Immature natural killer cell (primary cell): Measurements from ENCODE around the gene COL13A1. TPM values are rescaled to one million over a fixed set of nuclear protein-coding genes. Genes with fewer than 3 reads are reported as not detected.

Source experiments
- DNase-seq, 3 donors: peaks; one replicate each; pipeline ENCODE4 v3.0.0; 2022; ENCODE audit warnings: mixed read lengths in 1 of 3
- H3K27ac Mint-ChIP-seq, 6 donors: one replicate each; pipeline ENCODE4 v1.8.0; 2020; ENCODE audit warnings: mixed read lengths in 6 of 6, mild to moderate bottlenecking in 5 of 6, inconsistent platforms in 4 of 6, moderate library complexity in 3 of 6
- H3K27me3 Mint-ChIP-seq, 3 donors: one replicate each; pipeline ENCODE4 v1.8.0; 2020 to 2021; ENCODE audit warnings: low read depth in 3 of 3, mild to moderate bottlenecking in 3 of 3, mixed read lengths in 3 of 3, moderate library complexity in 3 of 3, inconsistent platforms in 1 of 3
- H3K36me3 Mint-ChIP-seq, 3 donors: one replicate each; pipeline ENCODE4 v1.8.0; 2020; ENCODE audit warnings: mixed read lengths in 3 of 3, inconsistent platforms in 2 of 3, mild to moderate bottlenecking in 2 of 3
- H3K4me1 Mint-ChIP-seq, 2 donors: one replicate each; pipeline ENCODE4 v1.8.0; 2020; ENCODE audit warnings: inconsistent platforms in 2 of 2, mild to moderate bottlenecking in 2 of 2, mixed read lengths in 2 of 2, moderate library complexity in 1 of 2
- H3K4me3 Mint-ChIP-seq, 5 donors: one replicate each; pipeline ENCODE4 v1.8.0; 2020; ENCODE audit warnings: mild to moderate bottlenecking in 5 of 5, mixed read lengths in 5 of 5, inconsistent platforms in 3 of 5, moderate library complexity in 3 of 5
- H3K9me3 Mint-ChIP-seq, 6 donors: one replicate each; pipeline ENCODE4 v1.8.0; 2020; ENCODE audit warnings: mild to moderate bottlenecking in 6 of 6, mixed read lengths in 6 of 6, inconsistent platforms in 4 of 6, moderate library complexity in 3 of 6
- polyA plus RNA-seq, 3 donors: library from polyadenylated mRNA; unstranded; fragments of 300-500 nt; fragmentation: Illumina TruSeq; gene quantifications; one replicate each; pipeline ENCODE4 v1.2.3, GENCODE V29; 2021

Gene COL13A1
- polyA plus RNA-seq, 3 donors from 2014 or later, result 1.0 to 6.0 (median 1.6) TPM

DNA sequence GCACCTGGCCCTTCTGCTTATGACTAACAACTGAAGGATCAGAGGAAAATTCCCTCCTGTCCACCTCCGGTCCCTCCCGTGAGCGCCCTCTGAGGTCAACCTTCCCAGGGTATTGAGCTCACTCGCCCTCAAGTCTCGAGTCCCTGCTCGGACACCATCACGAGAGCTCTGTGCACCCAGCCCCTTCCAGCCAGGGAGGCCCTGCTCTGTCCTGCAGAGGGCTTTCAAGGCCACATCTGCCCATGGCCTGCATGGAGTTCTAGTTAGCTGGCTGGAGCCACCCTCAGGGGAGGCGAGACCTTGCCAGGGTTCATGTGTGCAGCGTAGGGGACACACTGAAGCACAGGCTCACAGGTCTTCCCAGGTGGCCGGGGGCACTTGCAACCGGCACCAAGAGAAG, 140.0 kb downstream of the COL13A1 start:
- H3K4me3 Mint-ChIP-seq, result no peak overlapping the region
- H3K27ac Mint-ChIP-seq, result no peak overlapping the region
- peaks cover 0 to 1% (median 0%) of the 10 kb centered on the region in 6 donors for H3K9me3 Mint-ChIP-seq
- peaks cover 0 to 4% (median 0%) of the 10 kb centered on the region in 3 donors for H3K27me3 Mint-ChIP-seq
- no peaks in the 10 kb centered on the region for H3K36me3 Mint-ChIP-seq
- no peak for DNase-seq
- no peaks in the 10 kb centered on the region for H3K4me1 Mint-ChIP-seq

DNA sequence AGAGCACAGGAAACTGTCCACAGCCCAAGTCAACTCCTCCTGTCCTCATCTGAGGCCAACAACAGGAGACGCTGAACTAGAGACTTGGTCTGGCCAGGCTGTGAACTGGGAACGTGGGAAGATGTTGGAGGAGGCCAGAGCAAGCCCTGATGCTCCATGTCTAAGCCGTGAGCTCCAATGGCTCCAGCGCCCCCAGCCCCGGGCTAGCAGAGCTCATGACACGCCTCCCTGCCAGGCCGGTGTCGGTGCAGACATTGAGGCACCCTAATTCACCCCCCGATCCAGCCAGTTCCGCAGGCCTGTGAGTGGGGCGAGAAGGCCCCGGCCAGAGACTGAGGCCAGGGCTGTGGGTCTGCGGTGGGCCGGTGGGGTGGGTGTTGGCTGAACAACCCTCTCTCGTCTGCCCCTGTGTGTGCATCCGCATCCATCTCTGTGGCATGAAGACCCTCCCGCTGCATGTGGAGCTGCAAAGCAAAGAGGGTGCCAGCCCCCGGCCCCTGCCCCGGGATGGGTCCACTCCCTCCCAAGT, 141.7 kb downstream of the COL13A1 start:
- Mint-ChIP-seq H3K4me3 (no peak overlapping the region), H3K36me3 (peaks cover 0 to 10% (median 0%) of the 10 kb centered on the region in 3 donors), H3K27me3 (peaks cover 0 to 4% (median 4%) of the 10 kb centered on the region in 3 donors), H3K27ac (no peak overlapping the region), H3K4me1 (no peaks in the 10 kb centered on the region), H3K9me3 (peaks cover 0 to 1% (median 0%) of the 10 kb centered on the region in 6 donors)
- DNase-seq, result no peak

DNA sequence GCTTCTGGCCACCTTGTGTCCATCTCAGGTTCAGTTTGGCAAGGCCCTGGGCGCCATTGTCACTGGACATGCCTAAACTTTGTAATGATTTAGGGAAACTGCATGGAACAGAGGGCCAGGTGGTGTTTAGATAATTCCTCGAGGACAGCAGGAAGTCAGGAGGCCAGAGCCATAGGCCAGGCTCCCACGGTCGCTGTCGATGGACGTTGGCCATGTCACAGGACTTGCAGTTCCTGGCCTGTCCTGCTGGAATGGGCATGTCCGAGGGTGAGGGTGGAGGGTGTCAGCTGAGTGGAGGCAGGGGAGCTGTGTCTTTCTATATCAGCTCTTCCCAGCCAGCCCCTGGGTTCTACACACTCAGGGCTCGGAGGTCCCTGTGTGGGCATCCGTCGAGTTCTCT, 143.1 kb downstream of the COL13A1 start:
- DNase-seq, result no peak
- Mint-ChIP-seq H3K4me1 (no peaks in the 10 kb centered on the region), H3K4me3 (no peak overlapping the region), H3K36me3 (peaks cover 0 to 11% (median 0%) of the 10 kb centered on the region in 3 donors), H3K27me3 (peaks cover 0 to 4% (median 4%) of the 10 kb centered on the region in 3 donors), H3K27ac (no peak overlapping the region), H3K9me3 (peaks cover 0 to 1% (median 0%) of the 10 kb centered on the region in 6 donors)

DNA sequence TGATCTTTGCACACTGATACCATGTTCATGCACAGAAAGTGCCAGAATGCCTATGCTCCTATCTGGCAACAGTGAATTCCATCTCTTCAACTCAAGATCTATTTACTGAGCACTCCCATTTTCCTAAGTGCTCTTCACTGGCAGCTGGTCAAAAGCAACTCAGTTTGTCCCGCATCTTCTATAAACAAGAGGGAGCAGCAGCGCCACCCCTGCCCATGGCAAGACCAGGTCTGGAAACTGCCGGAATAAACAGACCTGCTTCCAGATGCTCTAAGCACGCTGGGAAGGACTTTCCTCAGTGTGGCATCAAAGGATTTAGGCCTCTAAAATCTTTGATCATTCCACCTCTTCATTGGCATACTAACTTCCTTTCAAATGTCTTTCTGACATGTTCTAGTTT, 146.6 kb downstream of the COL13A1 start:
- Mint-ChIP-seq H3K9me3 (no peaks in the 10 kb centered on the region), H3K27me3 (peaks cover 0 to 15% (median 0%) of the 10 kb centered on the region in 3 donors), H3K27ac (no peak overlapping the region), H3K36me3 (peaks cover 0 to 15% (median 0%) of the 10 kb centered on the region in 3 donors), H3K4me1 (no peaks in the 10 kb centered on the region), H3K4me3 (no peak overlapping the region)
- DNase-seq, result no peak

DNA sequence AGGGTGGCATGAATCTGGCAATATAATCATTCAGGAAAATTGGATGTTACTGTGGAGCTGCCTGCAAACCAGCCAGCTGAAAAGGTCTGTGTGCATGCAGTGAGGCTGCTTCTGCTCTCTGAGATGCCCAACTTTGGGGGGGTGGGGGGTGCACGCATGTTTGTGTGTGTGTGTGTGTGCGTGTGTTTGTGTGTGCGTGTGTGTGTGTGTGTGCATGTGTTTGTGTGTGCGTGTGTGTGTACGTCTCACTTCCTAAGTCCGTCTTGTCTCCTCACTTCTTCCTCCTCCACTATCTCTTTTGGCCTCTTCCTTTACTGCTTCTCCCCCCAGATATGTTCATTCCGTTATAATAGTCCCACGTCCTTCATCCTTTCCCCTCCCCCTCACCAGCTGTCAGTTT, 148.1 kb downstream of the COL13A1 start:
- Mint-ChIP-seq H3K36me3 (peaks cover 0 to 15% (median 0%) of the 10 kb centered on the region in 3 donors), H3K4me3 (no peak overlapping the region), H3K9me3 (no peaks in the 10 kb centered on the region), H3K4me1 (no peaks in the 10 kb centered on the region), H3K27me3 (peaks cover 0 to 15% (median 0%) of the 10 kb centered on the region in 3 donors), H3K27ac (no peak overlapping the region)
- no peak for DNase-seq

DNA sequence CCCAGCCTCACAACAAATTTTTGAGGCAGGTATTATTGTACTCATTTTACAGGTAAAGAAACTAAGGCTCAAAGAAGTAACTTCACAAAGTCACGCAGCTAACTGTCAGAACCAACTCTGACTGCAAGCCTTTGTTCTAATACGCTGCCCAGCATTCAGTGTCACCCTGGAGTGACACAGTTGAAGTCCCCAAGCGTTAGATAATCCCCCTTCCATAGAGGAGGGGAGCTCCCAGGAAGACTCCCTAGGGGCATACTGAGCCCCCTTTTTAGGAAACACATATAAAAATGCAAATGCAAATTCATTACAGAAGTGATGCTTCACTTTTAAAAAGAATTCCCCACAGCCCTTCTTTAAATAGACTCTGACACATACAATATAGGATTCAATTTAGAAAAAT, 150.0 kb downstream of the COL13A1 start:
- peaks cover 0 to 15% (median 0%) of the 10 kb centered on the region in 3 donors for H3K27me3 Mint-ChIP-seq
- H3K27ac Mint-ChIP-seq, result no peak overlapping the region
- no peaks in the 10 kb centered on the region for H3K9me3 Mint-ChIP-seq
- DNase-seq, result no peak
- H3K4me1 Mint-ChIP-seq, result no peaks in the 10 kb centered on the region
- H3K36me3 Mint-ChIP-seq, result peaks cover 0 to 15% (median 0%) of the 10 kb centered on the region in 3 donors
- H3K4me3 Mint-ChIP-seq, result no peak overlapping the region

GRCh38 chr10:69952069-69952800, 150.5 kb downstream of the COL13A1 start:
- Mint-ChIP-seq H3K27me3 (peaks cover 0 to 13% (median 2%) of the 10 kb centered on the region in 3 donors), H3K36me3 (peaks cover 0 to 12% (median 0%) of the 10 kb centered on the region in 3 donors), H3K9me3 (no peaks in the 10 kb centered on the region), H3K4me3 (no peak overlapping the region), H3K4me1 (no peaks in the 10 kb centered on the region), H3K27ac (no peak overlapping the region)
- DNase-seq, result no peak

- Mint-ChIP-seq H3K4me1 (no peaks in the 10 kb centered on the region), H3K27me3 (peaks cover 0 to 11% (median 2%) of the 10 kb centered on the region in 3 donors), H3K4me3 (no peak overlapping the region), H3K27ac (no peak overlapping the region), H3K9me3 (no peaks in the 10 kb centered on the region), H3K36me3 (peaks cover 0 to 8% (median 0%) of the 10 kb centered on the region in 3 donors)
- DNase-seq, result no peak
Measured at GRCh38 chr10:69952821-69953221, 151.1 kb downstream of the COL13A1 start.

GRCh38 chr10:69953851-69954250, 152.1 kb downstream of the COL13A1 start:
- Mint-ChIP-seq H3K4me1 (no peaks in the 10 kb centered on the region), H3K27ac (no peak overlapping the region), H3K4me3 (no peak overlapping the region), H3K9me3 (no peaks in the 10 kb centered on the region), H3K27me3 (peaks cover 2 to 11% (median 3%) of the 10 kb centered on the region in 3 donors), H3K36me3 (peaks cover 0 to 4% (median 0%) of the 10 kb centered on the region in 3 donors)
- DNase-seq, result no peak

GRCh38 chr10:69955211-69955805, 153.6 kb downstream of the COL13A1 start:
- peaks cover 2 to 11% (median 3%) of the 10 kb centered on the region in 3 donors for H3K27me3 Mint-ChIP-seq

DNA sequence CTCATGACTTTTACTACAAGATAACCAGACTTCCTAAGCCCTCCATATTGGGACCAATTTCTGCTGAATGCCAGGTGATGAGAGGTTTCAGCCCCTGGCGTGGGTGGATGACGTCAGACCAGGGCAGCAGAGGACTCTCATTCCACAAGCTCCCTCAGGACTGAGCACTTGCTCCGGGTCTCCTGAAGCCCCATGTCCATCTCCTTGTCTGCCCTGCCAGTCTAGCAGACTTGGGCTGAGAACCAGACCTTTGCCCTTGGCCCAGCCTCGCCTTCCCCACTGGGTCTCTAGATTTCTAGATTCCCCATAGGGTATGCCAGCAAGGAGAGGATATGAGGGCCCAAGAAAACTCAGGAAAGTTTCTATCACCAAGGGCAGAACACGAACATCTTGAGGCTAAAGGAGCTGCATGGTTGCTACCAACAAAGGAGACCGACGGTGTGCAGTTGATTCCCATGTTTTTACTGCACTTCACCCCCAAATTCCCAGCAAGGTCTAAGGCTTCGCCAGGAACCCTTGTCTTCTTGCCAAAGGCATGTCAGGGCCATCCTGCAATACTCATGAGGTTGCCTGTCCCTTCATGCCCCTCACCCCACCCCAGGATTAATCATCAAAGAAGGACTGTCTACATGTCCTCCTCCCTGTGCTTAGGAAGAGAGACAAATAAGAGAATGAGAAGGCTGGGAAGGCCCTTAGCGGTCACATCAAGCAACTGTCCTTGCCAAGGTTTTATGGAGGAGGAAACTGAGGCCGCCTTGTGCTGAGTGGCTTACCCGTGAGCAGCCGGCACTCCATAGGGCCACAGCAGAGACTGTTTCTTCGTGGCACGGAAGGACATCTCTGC, 154.4 kb downstream of the COL13A1 start:
- no peak for DNase-seq
- no peaks in the 10 kb centered on the region for H3K4me1 Mint-ChIP-seq
- peaks cover 2 to 11% (median 3%) of the 10 kb centered on the region in 3 donors for H3K27me3 Mint-ChIP-seq
- no peak overlapping the region for H3K27ac Mint-ChIP-seq
- H3K4me3 Mint-ChIP-seq, result no peak overlapping the region
- no peaks in the 10 kb centered on the region for H3K9me3 Mint-ChIP-seq
- H3K36me3 Mint-ChIP-seq, result peaks cover 0 to 2% (median 0%) of the 10 kb centered on the region in 3 donors

More at GRCh38 chr10:69955211-69955805, 153.6 kb downstream of the COL13A1 start:
- Mint-ChIP-seq H3K4me1 (no peaks in the 10 kb centered on the region), H3K4me3 (no peak overlapping the region), H3K36me3 (peaks cover 0 to 4% (median 0%) of the 10 kb centered on the region in 3 donors), H3K9me3 (no peaks in the 10 kb centered on the region), H3K27ac (no peak overlapping the region)
- no peak for DNase-seq

DNA sequence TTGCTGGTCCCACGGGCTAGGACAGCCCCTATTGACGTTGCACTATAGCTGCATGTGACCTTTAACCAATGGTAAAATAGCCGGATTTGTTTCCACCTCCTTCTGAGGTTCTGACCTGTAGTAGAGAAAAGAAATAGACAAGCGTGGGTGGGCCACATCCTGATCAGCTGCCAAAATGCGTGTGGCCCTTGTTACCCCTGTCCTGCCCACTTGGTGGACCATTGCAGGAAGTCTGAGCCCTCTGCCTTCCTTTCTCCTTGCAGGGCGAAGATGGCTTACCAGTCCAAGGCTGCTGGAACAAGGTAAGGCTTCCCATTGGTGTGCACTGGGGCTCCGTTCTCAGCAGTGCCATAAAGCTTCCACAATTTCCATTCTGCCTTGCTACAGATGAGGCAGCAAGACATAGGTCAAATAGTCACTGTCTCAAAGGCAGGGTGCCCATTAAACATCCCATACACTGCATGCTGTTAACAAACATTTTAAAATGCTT, 155.1 kb downstream of the COL13A1 start:
- DNase-seq, result no peak
- Mint-ChIP-seq H3K4me1 (no peaks in the 10 kb centered on the region), H3K27ac (no peak overlapping the region), H3K9me3 (no peaks in the 10 kb centered on the region), H3K4me3 (no peak overlapping the region), H3K36me3 (no peaks in the 10 kb centered on the region), H3K27me3 (peaks cover 2 to 7% (median 3%) of the 10 kb centered on the region in 3 donors)

GRCh38 chr10:69957241-69957885, 155.7 kb downstream of the COL13A1 start:
- Mint-ChIP-seq H3K4me1 (no peaks in the 10 kb centered on the region), H3K27ac (no peak overlapping the region)

More at GRCh38 chr10:69957241-69957885, 155.7 kb downstream of the COL13A1 start:
- Mint-ChIP-seq H3K9me3 (no peaks in the 10 kb centered on the region), H3K27me3 (peaks cover 2 to 3% (median 2%) of the 10 kb centered on the region in 3 donors), H3K36me3 (no peaks in the 10 kb centered on the region), H3K4me3 (no peak overlapping the region)
- no peak for DNase-seq
